Body of pancreas (tissue), 4 donors: ENCODE measurements around the gene IGSF21. TPM values are rescaled to one million over a fixed set of nuclear protein-coding genes. Genes with fewer than 3 reads are reported as not detected.

ENCODE experiments used
- ATAC-seq: fragments of 150-250 bp; one replicate; pipeline ENCODE4 v1.9.1; 2016
- DNase-seq, 4 donors: peaks; one replicate each; pipeline ENCODE4 v3.0.0-alpha.2; 2019
- H3K27ac ChIP-seq, 4 donors: fragments of 200-600 bp; sonication (generic); 1 replicate in 3 of 4; 2 replicates in 1 of 4; pipeline versions ENCODE4 v1.5.1 to v1.6.1; 2016 to 2019; ENCODE audit warnings: mild to moderate bottlenecking in 1 of 4, mixed read lengths in 1 of 4, moderate library complexity in 1 of 4
- H3K27me3 ChIP-seq, 2 donors: fragments of 200-600 bp; sonication (generic); one replicate each; pipeline ENCODE4 v1.6.0; 2016; ENCODE audit warnings: mild to moderate bottlenecking in 1 of 2
- H3K36me3 ChIP-seq, 2 donors: fragments of 200-600 bp; sonication (generic); replicated peaks in 1 of 2; 2 replicates each; pipeline ENCODE4 v1.5.1; 2016; ENCODE audit warnings: low read depth in 2 of 2; ENCODE audit not compliant: insufficient read depth in 1 of 2
- H3K4me1 ChIP-seq: fragments of 200-600 bp; sonication (generic); one replicate; pipeline ENCODE4 v1.6.0; 2016
- H3K4me3 ChIP-seq, 2 donors: fragments of 200-600 bp; sonication (generic); 1 replicate in 1 of 2; 2 replicates in 1 of 2; pipeline ENCODE4 v1.5.1; 2016 to 2019
- H3K9me3 ChIP-seq, 3 donors: fragments of 200-600 bp; sonication (generic); 1 replicate in 2 of 3; 2 replicates in 1 of 3; pipeline ENCODE4 v1.5.1; 2016
- CTCF ChIP-seq, 7 experiments: fragments of 450-650 bp in 4 of 7; fragments of 200-600 bp in 3 of 7; sonication (generic) in 3 of 7; IDR thresholded peaks; one replicate each; pipeline ENCODE4 v1.5.1; 2016 to 2019; ENCODE audit warnings: antibody characterized with exemption in 7 of 7
- POLR2A ChIP-seq, 3 donors: fragments of 450-650 bp; IDR thresholded peaks; one replicate each; pipeline ENCODE4 v1.6.1; 2016; ENCODE audit warnings: antibody characterized with exemption in 3 of 3, mild to moderate bottlenecking in 2 of 3
- WGBS, 2 donors: methylation state at CpG; one replicate each; pipeline ENCODE4 v1.1.5; 2017; 5-methylcytosine and 5-hydroxymethylcytosine counted together
- intact Hi-C: fragments of 100-400 bp; cut with DNase I; formaldehyde crosslinking; loops from one replicate; pipeline ENCODE4 v1.15.1; 2023
- total RNA-seq, 2 donors: library from RNA; depleted of rRNA; stranded (reverse); fragments of >200 nt; gene quantifications; one replicate each; pipeline ENCODE4 v1.1.0, GENCODE V29; 2016

The IGSF21 gene
- total RNA-seq, 2 donors from 2014 or later = 0.33 to 2.1 TPM

- Histone ChIP-seq H3K9me3 (no peaks in the 10 kb centered on the region), H3K36me3 (no peaks in the 10 kb centered on the region), H3K27me3 (no peaks in the 10 kb centered on the region), H3K4me1 (no peaks in the 10 kb centered on the region), H3K4me3 (no peak overlapping the region), H3K27ac (no peak overlapping the region)
- 78 to 79% methylated on average over 9 of the region's 9 CpGs for WGBS, 2 donors
- ATAC-seq (no peak), DNase-seq (no peak)
- intact Hi-C loops = no loop called here
- TF ChIP-seq POLR2A (IDR thresholded peaks at IDR 0.05) = no peak
- no peak for TF ChIP-seq CTCF (IDR thresholded peaks at IDR 0.05)
These were observed 81.4 kb downstream of the IGSF21 start for GRCh38 chr1:18188820-18189517.

GRCh38 chr1:18190598-18190997 is 83.0 kb downstream of the IGSF21 start:
- WGBS, 2 donors = 28 to 39% methylated on average over 3 to 6 of the region's 7 CpGs
- TF ChIP-seq CTCF (IDR thresholded peaks at IDR 0.05) (no peak), POLR2A (IDR thresholded peaks at IDR 0.05) (no peak)
- ATAC-seq (no peak), DNase-seq (no peak)
- Histone ChIP-seq H3K27me3 (no peaks in the 10 kb centered on the region), H3K4me3 (no peak overlapping the region), H3K36me3 (no peaks in the 10 kb centered on the region), H3K4me1 (no peaks in the 10 kb centered on the region), H3K9me3 (no peaks in the 10 kb centered on the region), H3K27ac (no peak overlapping the region)
- intact Hi-C loops = no loop called here

GRCh38 chr1:18191037-18191436 is 83.4 kb downstream of the IGSF21 start:
- ATAC-seq (no peak), DNase-seq (no peak)
- H3K9me3 ChIP-seq = no peaks in the 10 kb centered on the region
- 43 to 65% methylated on average over 3 of the region's 3 CpGs for WGBS, 2 donors
- no peak overlapping the region for H3K27ac ChIP-seq
- intact Hi-C loops = no loop called here
- H3K4me1 ChIP-seq = no peaks in the 10 kb centered on the region
- no peaks in the 10 kb centered on the region for H3K36me3 ChIP-seq
- TF ChIP-seq CTCF (IDR thresholded peaks at IDR 0.05) (no peak), POLR2A (IDR thresholded peaks at IDR 0.05) (no peak)
- no peak overlapping the region for H3K4me3 ChIP-seq
- H3K27me3 ChIP-seq = no peaks in the 10 kb centered on the region

- DNase-seq (no peak), ATAC-seq (no peak)
- Histone ChIP-seq H3K4me3 (no peak overlapping the region), H3K27me3 (no peaks in the 10 kb centered on the region), H3K36me3 (no peaks in the 10 kb centered on the region), H3K27ac (no peak overlapping the region), H3K9me3 (no peaks in the 10 kb centered on the region), H3K4me1 (no peaks in the 10 kb centered on the region)
- 45 to 68% methylated on average over 16 to 18 of the region's 18 CpGs for WGBS, 2 donors
- intact Hi-C loops = no loop called here
- TF ChIP-seq CTCF (IDR thresholded peaks at IDR 0.05) = no peak
- no peak for TF ChIP-seq POLR2A (IDR thresholded peaks at IDR 0.05)
These were observed 84.0 kb downstream of the IGSF21 start for GRCh38 chr1:18191481-18192155.
